ENCODE results near the gene S100A2. TPM values are rescaled to one million over a fixed set of nuclear protein-coding genes. Genes with fewer than 3 reads are reported as not detected.

S100A2 gene
- total RNA-seq, 6 experiments from 2014 or later = not detected

DNA sequence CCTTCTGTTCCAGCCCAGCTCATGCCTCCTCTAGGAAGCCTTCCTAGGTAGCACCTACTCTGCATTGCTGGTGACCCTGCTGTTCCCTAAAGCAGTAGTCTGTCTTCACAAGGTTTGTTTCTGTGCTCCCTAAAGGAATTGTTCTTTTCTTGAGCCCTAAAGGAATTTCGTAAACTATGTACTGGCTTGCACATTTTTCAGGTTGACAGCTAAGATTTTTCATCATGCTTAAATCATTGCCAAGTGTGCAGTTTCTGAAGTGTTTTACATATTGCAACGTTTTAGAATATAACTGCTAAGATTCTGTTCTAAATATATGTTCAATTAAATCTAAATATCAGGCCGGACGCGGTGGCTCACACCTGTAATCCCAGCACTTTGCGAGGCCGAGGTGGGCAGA, 34.2 kb upstream of the S100A2 start:
- intact Hi-C loops (cut with DNase I) = no loop called here

DNA sequence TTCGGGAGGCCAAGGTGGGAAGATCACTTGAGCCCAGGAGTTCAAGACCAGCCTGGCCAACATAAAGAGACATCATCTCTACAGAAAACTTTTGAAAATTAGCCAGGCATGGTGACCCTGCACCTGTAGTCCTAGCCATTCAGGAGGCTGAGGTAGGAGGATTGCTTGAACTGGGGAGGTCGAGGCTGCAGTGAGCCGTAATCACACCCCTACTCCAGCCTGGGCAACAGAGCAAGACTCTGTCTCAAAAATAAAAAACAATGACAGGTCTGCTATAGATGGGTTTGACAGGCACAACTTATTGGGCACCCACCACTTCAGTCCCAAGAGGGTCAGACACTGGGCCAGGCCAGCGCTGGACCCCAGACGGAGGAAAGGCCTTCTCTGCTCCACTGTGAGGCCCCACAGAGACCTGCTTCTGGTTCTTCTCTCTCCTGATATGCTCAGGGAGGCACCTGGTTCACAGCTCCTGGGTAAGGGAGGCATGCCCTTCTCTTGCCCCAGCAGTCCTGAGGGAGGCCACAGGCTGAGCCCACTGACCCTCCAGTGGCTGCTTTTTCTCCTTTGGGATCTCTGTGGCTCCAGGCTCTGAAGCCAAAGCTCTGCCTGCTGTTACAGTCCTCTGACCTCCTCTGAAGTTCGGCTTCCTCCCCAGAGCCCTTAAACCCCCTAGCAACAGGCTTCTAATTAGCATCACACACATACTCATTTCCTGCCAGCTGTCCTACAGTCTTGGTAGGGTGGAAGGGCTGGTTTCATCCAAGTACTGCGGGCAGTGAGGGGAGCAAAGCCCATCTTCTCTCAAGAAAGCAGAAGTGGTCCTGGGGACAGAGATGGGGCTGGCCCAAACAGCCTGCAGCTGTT, 32.9 kb upstream of the S100A2 start:
- no peak for DNase-seq
- Histone ChIP-seq H3K9me3 (no peaks in the 10 kb centered on the region), H3K4me1 (no peaks in the 10 kb centered on the region), H3K27me3 (no peaks in the 10 kb centered on the region), H3K27ac (no peak overlapping the region), H3K4me3 (no peak overlapping the region), H3K36me3 (no peaks in the 10 kb centered on the region)
- ATAC-seq = peak; percentile 29 to 56 (median 42)
- TF ChIP-seq, protein P1, sequence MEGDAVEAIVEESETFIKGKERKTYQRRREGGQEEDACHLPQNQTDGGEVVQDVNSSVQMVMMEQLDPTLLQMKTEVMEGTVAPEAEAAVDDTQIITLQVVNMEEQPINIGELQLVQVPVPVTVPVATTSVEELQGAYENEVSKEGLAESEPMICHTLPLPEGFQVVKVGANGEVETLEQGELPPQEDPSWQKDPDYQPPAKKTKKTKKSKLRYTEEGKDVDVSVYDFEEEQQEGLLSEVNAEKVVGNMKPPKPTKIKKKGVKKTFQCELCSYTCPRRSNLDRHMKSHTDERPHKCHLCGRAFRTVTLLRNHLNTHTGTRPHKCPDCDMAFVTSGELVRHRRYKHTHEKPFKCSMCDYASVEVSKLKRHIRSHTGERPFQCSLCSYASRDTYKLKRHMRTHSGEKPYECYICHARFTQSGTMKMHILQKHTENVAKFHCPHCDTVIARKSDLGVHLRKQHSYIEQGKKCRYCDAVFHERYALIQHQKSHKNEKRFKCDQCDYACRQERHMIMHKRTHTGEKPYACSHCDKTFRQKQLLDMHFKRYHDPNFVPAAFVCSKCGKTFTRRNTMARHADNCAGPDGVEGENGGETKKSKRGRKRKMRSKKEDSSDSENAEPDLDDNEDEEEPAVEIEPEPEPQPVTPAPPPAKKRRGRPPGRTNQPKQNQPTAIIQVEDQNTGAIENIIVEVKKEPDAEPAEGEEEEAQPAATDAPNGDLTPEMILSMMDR (IDR thresholded peaks at IDR 0.05) = no peak
- TF ChIP-seq POLR2A (IDR thresholded peaks at IDR 0.05) = no peak
- WGBS (ENCODE audit: insufficient coverage, low coverage, low lambda C conversion rate, missing lambda C conversion rate) = 76% methylated on average over 7 of the region's 7 CpGs
- intact Hi-C loops (cut with DNase I) = no loop called here

More for the DNA sequence above, 34.2 kb upstream of the S100A2 start:
- 89% methylated on average over 7 of the region's 7 CpGs for WGBS (ENCODE audit: insufficient coverage, low coverage, low lambda C conversion rate, missing lambda C conversion rate)
- DNase-seq (no peak), ATAC-seq (no peak)
- H3K27me3 ChIP-seq = no peaks in the 10 kb centered on the region
- H3K4me1 ChIP-seq = no peaks in the 10 kb centered on the region
- no peaks in the 10 kb centered on the region for H3K9me3 ChIP-seq
- no peaks in the 10 kb centered on the region for H3K36me3 ChIP-seq
- no peak overlapping the region for H3K27ac ChIP-seq
- no peak overlapping the region for H3K4me3 ChIP-seq
- no peak for TF ChIP-seq POLR2A (IDR thresholded peaks at IDR 0.05)
- TF ChIP-seq, protein P1 (IDR thresholded peaks at IDR 0.05) = no peak

DNA sequence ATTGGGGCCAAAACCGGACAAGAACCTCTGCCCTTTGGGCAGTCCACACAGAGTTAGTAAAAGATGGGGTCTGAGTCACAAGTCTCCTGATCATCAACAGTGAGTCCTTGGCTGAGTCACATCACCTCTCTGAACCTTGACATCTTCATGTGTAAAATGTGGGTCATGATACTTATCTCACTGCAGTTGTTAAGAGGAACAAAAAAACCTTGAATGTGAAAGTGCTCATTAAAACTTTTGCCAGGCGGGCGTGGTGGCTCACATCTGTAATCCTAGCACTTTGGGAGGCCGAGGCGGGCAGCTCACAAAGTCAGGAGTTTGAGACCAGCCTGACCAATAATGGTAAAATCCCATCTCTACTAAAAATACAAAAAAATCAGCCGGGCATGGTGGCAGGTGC, 31.6 kb upstream of the S100A2 start:
- ATAC-seq (peak in 1 of 4 donors; percentile 67), DNase-seq (no peak)
- Histone ChIP-seq H3K27me3 (no peaks in the 10 kb centered on the region), H3K27ac (no peak overlapping the region), H3K9me3 (no peaks in the 10 kb centered on the region), H3K4me3 (no peak overlapping the region), H3K4me1 (no peaks in the 10 kb centered on the region), H3K36me3 (no peaks in the 10 kb centered on the region)
- TF ChIP-seq, protein P1 (IDR thresholded peaks at IDR 0.05) = no peak
- no peak for TF ChIP-seq POLR2A (IDR thresholded peaks at IDR 0.05)
- intact Hi-C loops (cut with DNase I) = no loop called here
- WGBS (ENCODE audit: insufficient coverage, low coverage, low lambda C conversion rate, missing lambda C conversion rate) = 91% methylated on average over 5 of the region's 6 CpGs

DNA sequence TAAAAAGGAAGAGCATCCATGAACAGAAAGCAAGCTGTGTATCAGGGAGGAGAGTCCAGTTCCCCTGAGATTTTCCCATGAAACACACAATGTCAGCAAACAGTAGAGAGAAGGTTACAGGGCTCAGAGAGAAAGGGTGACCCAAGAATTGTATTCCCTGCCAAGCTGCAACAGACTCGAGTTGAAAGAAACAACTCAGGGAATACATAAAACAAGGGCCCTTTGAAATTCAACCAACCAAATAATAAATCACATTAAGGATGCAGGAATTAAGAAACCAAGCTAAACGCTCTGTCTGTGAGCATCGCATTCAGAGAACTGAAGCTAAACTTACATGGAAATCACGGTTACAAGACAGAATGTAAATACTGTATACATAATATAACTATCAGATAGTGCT, 27.1 kb upstream of the S100A2 start:
- no peak overlapping the region for H3K27ac ChIP-seq
- H3K36me3 ChIP-seq = no peaks in the 10 kb centered on the region
- intact Hi-C loops (cut with DNase I) = no loop called here
- ATAC-seq (no peak), DNase-seq (no peak)
- 75% methylated on average over 4 of the region's 4 CpGs for WGBS (ENCODE audit: insufficient coverage, low coverage, low lambda C conversion rate, missing lambda C conversion rate)
- H3K9me3 ChIP-seq = no peaks in the 10 kb centered on the region
- H3K4me1 ChIP-seq = no peaks in the 10 kb centered on the region
- no peak overlapping the region for H3K4me3 ChIP-seq
- H3K27me3 ChIP-seq = no peaks in the 10 kb centered on the region
- TF ChIP-seq POLR2A (IDR thresholded peaks at IDR 0.05) = no peak
- TF ChIP-seq, protein P1 (IDR thresholded peaks at IDR 0.05) = no peak

Measured in right lobe of liver (tissue), 6 donors.